OCI-LY1 (cell line): ENCODE measurements around the gene S1PR1.
"Not testable (repeated sequence)": the region's sequence is repeated elsewhere in the genome, so short reads cannot be mapped to it uniquely, and the experiment has no call there.

ENCODE experiments used
- EZH2 ChIP-seq: fragments of 200-600 bp; sonication (generic), shearing (Covaris generic); IDR thresholded peaks from 2 replicates; pipeline ENCODE4 v1.8.0; 2017; ENCODE audit warnings: borderline replicate concordance, mixed run types, mild to moderate bottlenecking, antibody characterized with exemption, low read length, moderate library complexity, mixed read lengths
- TF ChIP-seq, protein P1 (sequence below): fragments of 200-600 bp; sonication (generic), shearing (Covaris generic); IDR thresholded peaks from 2 replicates; pipeline ENCODE4 v1.5.1; 2017; ENCODE audit warnings: mild to moderate bottlenecking, antibody characterized with exemption, low read length, moderate library complexity, mixed read lengths

DNA sequence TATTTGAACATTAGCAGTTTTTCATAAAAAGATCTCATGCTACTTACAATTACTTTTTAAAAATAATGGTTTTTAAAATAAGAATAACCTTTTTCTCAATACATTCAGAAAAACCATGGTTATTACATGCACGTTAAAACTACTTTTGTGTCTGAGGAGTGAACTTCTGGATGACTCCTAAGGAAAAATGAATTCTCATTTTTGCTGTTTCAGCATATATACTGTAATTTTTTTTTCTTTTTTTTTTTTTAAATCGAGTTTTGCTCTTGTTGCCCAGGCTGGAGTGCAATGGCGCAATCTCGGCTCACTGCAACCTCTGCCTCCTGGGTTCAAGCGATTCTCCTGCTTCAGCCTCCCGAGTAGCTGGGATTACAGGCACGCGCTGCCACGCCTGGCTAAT lies 29.5 kb upstream of the S1PR1 start:
- TF ChIP-seq, protein P1, sequence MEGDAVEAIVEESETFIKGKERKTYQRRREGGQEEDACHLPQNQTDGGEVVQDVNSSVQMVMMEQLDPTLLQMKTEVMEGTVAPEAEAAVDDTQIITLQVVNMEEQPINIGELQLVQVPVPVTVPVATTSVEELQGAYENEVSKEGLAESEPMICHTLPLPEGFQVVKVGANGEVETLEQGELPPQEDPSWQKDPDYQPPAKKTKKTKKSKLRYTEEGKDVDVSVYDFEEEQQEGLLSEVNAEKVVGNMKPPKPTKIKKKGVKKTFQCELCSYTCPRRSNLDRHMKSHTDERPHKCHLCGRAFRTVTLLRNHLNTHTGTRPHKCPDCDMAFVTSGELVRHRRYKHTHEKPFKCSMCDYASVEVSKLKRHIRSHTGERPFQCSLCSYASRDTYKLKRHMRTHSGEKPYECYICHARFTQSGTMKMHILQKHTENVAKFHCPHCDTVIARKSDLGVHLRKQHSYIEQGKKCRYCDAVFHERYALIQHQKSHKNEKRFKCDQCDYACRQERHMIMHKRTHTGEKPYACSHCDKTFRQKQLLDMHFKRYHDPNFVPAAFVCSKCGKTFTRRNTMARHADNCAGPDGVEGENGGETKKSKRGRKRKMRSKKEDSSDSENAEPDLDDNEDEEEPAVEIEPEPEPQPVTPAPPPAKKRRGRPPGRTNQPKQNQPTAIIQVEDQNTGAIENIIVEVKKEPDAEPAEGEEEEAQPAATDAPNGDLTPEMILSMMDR: not testable (repeated sequence)
- not testable (repeated sequence) for TF ChIP-seq EZH2
